K562 (cell line): ENCODE measurements around the gene SLC17A2. TPM values are rescaled to one million over a fixed set of nuclear protein-coding genes. Genes with fewer than 3 reads are reported as not detected.

Experiments used
- CBX3 ChIP-seq, 2 experiments: IDR thresholded peaks; 1 replicate in 1 of 2; 2 replicates in 1 of 2; pipeline ENCODE4 v1.6.1; 2012; ENCODE audit warnings: inconsistent platforms in 2 of 2, low read length in 2 of 2, borderline replicate concordance in 1 of 2, control low read depth in 1 of 2
- CXXC5 ChIP-seq: fragments of 250-450 bp; sonication (Bioruptor Pico); IDR thresholded peaks from 2 replicates; pipeline ENCODE4 v1.8.0; 2022; ENCODE audit warnings: inconsistent platforms, mild to moderate bottlenecking, moderate library complexity
- HMBOX1 ChIP-seq: sonication (generic); IDR thresholded peaks from 2 replicates; pipeline ENCODE4 v1.6.1; 2016
- LCOR ChIP-seq: sonication (generic); formaldehyde crosslinking; IDR thresholded peaks from 2 replicates; pipeline ENCODE4 v1.8.0; 2022; ENCODE audit warnings: mild to moderate bottlenecking, missing genetic modification reagents
- LEF1 ChIP-seq: fragments of 450-650 bp; IDR thresholded peaks from 2 replicates; pipeline ENCODE4 v1.6.1; 2016; ENCODE audit warnings: mild to moderate bottlenecking
- POLR2A ChIP-seq: fragments of 450-650 bp; conservative IDR thresholded peaks from 2 replicates; pipeline ENCODE4 v1.6.1; 2016
- PRDM10 ChIP-seq: fragments of 450-650 bp; IDR thresholded peaks from 2 replicates; pipeline ENCODE4 v1.6.1; 2018; ENCODE audit not compliant: partially characterized antibody
- PTRF ChIP-seq: fragments of 450-650 bp; IDR thresholded peaks from 2 replicates; pipeline ENCODE4 v1.6.1; 2016; ENCODE audit warnings: mild to moderate bottlenecking, missing genetic modification characterization, missing compliant biosample characterization
- RCOR1 ChIP-seq, 2 experiments: IDR thresholded peaks; 2 replicates each; pipeline ENCODE4 v1.6.1; 2012; ENCODE audit warnings: low read depth in 2 of 2, low read length in 2 of 2, borderline replicate concordance in 1 of 2, improper control_type of control experiment in 1 of 2
- RHOXF2B ChIP-seq: fragments of 250-450 bp; sonication (Bioruptor Pico); conservative IDR thresholded peaks from 2 replicates; pipeline ENCODE4 v1.5.1; 2021
- SMARCE1 ChIP-seq: fragments of 450-650 bp; IDR thresholded peaks from 2 replicates; pipeline ENCODE4 v1.7.1; 2016; ENCODE audit warnings: mild to moderate bottlenecking
- STAT5A ChIP-seq: IDR thresholded peaks from 2 replicates; pipeline ENCODE4 v1.6.1; 2012; ENCODE audit warnings: low read length, inconsistent platforms, borderline replicate concordance
- TEAD2 ChIP-seq: fragments of 450-650 bp; IDR thresholded peaks from 2 replicates; pipeline ENCODE4 v1.6.1; 2016; ENCODE audit warnings: missing genetic modification characterization, control low read depth, missing compliant biosample characterization
- TRIM24 ChIP-seq, 2 experiments: fragments of 450-650 bp; IDR thresholded peaks; 2 replicates each; pipeline ENCODE4 v1.6.1; 2016
- U2AF2 ChIP-seq: fragments of 200-400 bp; formaldehyde crosslinking; optimal IDR thresholded peaks from 2 replicates; pipeline ENCODE3; 2017; ENCODE audit warnings: low read depth, mild to moderate bottlenecking, low read length
- ZFX ChIP-seq: sonication (generic); formaldehyde crosslinking; IDR thresholded peaks from 2 replicates; pipeline ENCODE4 v1.8.0; 2022; ENCODE audit warnings: mild to moderate bottlenecking, missing genetic modification reagents, moderate library complexity
- ZNF175 ChIP-seq: fragments of 200-800 bp; sonication (Bioruptor generic); IDR thresholded peaks from 2 replicates; pipeline ENCODE4 v1.6.1; 2016; ENCODE audit warnings: low read depth, mild to moderate bottlenecking, missing genetic modification characterization, missing compliant biosample characterization
- ZNF3 ChIP-seq: fragments of 250-450 bp; sonication (Bioruptor Pico); IDR thresholded peaks from 2 replicates; pipeline ENCODE4 v1.5.0; 2021; ENCODE audit warnings: mild to moderate bottlenecking, moderate library complexity
- ZNF518B ChIP-seq: fragments of 250-450 bp; sonication (Bioruptor Pico); IDR thresholded peaks from 2 replicates; pipeline ENCODE4 v1.5.0; 2021; ENCODE audit warnings: mild to moderate bottlenecking, moderate library complexity
- ZNF668 ChIP-seq: fragments of 250-450 bp; sonication (Bioruptor Pico); IDR thresholded peaks from 2 replicates; pipeline ENCODE4 v1.8.0; 2022; ENCODE audit warnings: mild to moderate bottlenecking, inconsistent platforms
- ZNF695 ChIP-seq: fragments of 450-650 bp; formaldehyde crosslinking; IDR thresholded peaks from 2 replicates; pipeline ENCODE4 v1.4.0; 2020; ENCODE audit warnings: mild to moderate bottlenecking, moderate library complexity
- ZNF764 ChIP-seq: fragments of 250-450 bp; sonication (Bioruptor Pico); IDR thresholded peaks from 2 replicates; pipeline ENCODE4 v1.4.0; 2020; ENCODE audit warnings: low read depth, mild to moderate bottlenecking, moderate library complexity
- polyA plus RNA-seq, 8 experiments: library from polyadenylated mRNA; depleted of rRNA in 4 of 8; stranded (reverse) in 5 of 8; unstranded in 3 of 8; fragments of >200 nt; fragmentation: Nextera tagmentation in 2 of 8; fragmentation: Illumina TruSeq in 1 of 8; extraction: Ambion mirVana in 2 of 8; extraction: Trizol in 1 of 8; gene quantifications; 2 replicates each; pipeline versions ENCODE4 v1.2.1 to v1.2.3, GENCODE V29; 2011 to 2014; ENCODE audit warnings: inconsistent platforms in 1 of 8, missing spikeins in 1 of 8
- total RNA-seq, 7 experiments: library from RNA; depleted of rRNA in 6 of 7; stranded (reverse); fragments of >200 nt in 6 of 7; fragmentation: Illumina TruSeq in 2 of 7; extraction: Trizol in 2 of 7; gene quantifications; 2 replicates each; pipeline versions ENCODE4 v1.2.1 to v1.2.3, GENCODE V29; 2011 to 2021; ENCODE audit warnings: low replicate concordance in 1 of 7

Gene SLC17A2
- total and polyA plus RNA-seq, 9 of the 15 experiments (the other 6 are each of a cell fraction or from before 2014, with no cell fraction given): not detected

- TF ChIP-seq PRDM10 (peak; percentile 53), SMARCE1 (0 out of 2 replicates have a peak, but pooled peaks have one; percentile 37), POLR2A (no peak), ZFX (CRISPR knock-in tag) (no peak), HMBOX1 (0 out of 2 replicates have a peak, but pooled peaks have one; percentile 39), U2AF2 (no peak), CBX3 (IDR thresholded peaks at IDR 0.05; ENCODE audit: borderline replicate concordance in 1 of 2, low read length in 2 of 2) (peak in 1 of 2 experiments; percentile 94; a peak in 1 of 3 replicates), ZNF668 (CRISPR knock-in tag) (no peak), ZNF695 (no peak), TRIM24 (IDR thresholded peaks at IDR 0.05) (peak; percentile 54 to 59; a peak in 2 of 4 replicates), ZNF764 (CRISPR knock-in tag) (0 out of 2 replicates have a peak, but pooled peaks have one; percentile 25), ZNF175 (CRISPR knock-in tag) (peak; percentile 63; the same call in 1 of the 2 replicates), CXXC5 (CRISPR knock-in tag) (peak; percentile 37), RHOXF2B (no peak), TEAD2 (tag) (no peak), ZNF518B (CRISPR knock-in tag) (no peak), LEF1 (0 out of 2 replicates have a peak, but pooled peaks have one; percentile 36), STAT5A (peak; percentile 34; the same call in 1 of the 2 replicates), LCOR (CRISPR knock-in tag) (peak; percentile 61; the same call in 1 of the 2 replicates), RCOR1 (IDR thresholded peaks at IDR 0.05; ENCODE audit: borderline replicate concordance in 1 of 2, low read depth in 2 of 2, low read length in 2 of 2) (peak in 1 of 2 experiments; percentile 59; a peak in 2 of 4 replicates), ZNF3 (CRISPR knock-in tag) (no peak), PTRF (tag) (no peak)
Observed at GRCh38 chr6:25958700-25959162, 28.2 kb upstream of the SLC17A2 start (continued).
